GM18870 (cell line): ENCODE data around the gene PLA2G2D.

ENCODE experiments used
- ATAC-seq: cut with Tn5 transposase; IDR thresholded peaks from one replicate; pipeline ENCODE4 v1.9.1; 2021; ENCODE audit warnings: moderate library complexity; ENCODE audit not compliant: unreplicated experiment

Gene PLA2G2D

GRCh38 chr1:20119347-20119746 is at the start of gene PLA2G2D:
Gene PLA2G2D (minus strand): TSS chr1:20119536. CDS start chr1:20119498, 38 bp downstream.
- ATAC-seq, result no peak

- ATAC-seq, result no peak
Observed at GRCh38 chr1:20168564-20169491, 49.5 kb upstream of the PLA2G2D start.

- ATAC-seq, result no peak
Observed at GRCh38 chr1:20167126-20167525, 47.8 kb upstream of the PLA2G2D start.

- no peak for ATAC-seq
Observed at GRCh38 chr1:20166051-20166450, 46.7 kb upstream of the PLA2G2D start.

GRCh38 chr1:20165522-20165951 is 46.2 kb upstream of the PLA2G2D start:
- no peak for ATAC-seq

GRCh38 chr1:20164694-20165202 is 45.4 kb upstream of the PLA2G2D start:
- no peak for ATAC-seq

- ATAC-seq, result no peak
Observed at GRCh38 chr1:20160034-20160433, 40.7 kb upstream of the PLA2G2D start.

- no peak for ATAC-seq
Observed at GRCh38 chr1:20158358-20159070, 39.2 kb upstream of the PLA2G2D start.

- ATAC-seq, result no peak
Observed at GRCh38 chr1:20154301-20154831, 35.0 kb upstream of the PLA2G2D start.

GRCh38 chr1:20153000-20153418 is 33.7 kb upstream of the PLA2G2D start:
- no peak for ATAC-seq

- ATAC-seq, result no peak
Observed at GRCh38 chr1:20152599-20152930, 33.2 kb upstream of the PLA2G2D start.

GRCh38 chr1:20151906-20152598 is 32.7 kb upstream of the PLA2G2D start:
- no peak for ATAC-seq

- no peak for ATAC-seq
Observed at GRCh38 chr1:20150969-20151368, 31.6 kb upstream of the PLA2G2D start.

GRCh38 chr1:20150326-20150705 is 31.0 kb upstream of the PLA2G2D start:
- no peak for ATAC-seq

GRCh38 chr1:20149601-20150325 is 30.4 kb upstream of the PLA2G2D start:
- ATAC-seq, result no peak

- ATAC-seq, result no peak
Observed at GRCh38 chr1:20148571-20149500, 29.5 kb upstream of the PLA2G2D start.

GRCh38 chr1:20147846-20148570 is 28.7 kb upstream of the PLA2G2D start:
- ATAC-seq, result no peak

GRCh38 chr1:20143734-20144565 is 24.6 kb upstream of the PLA2G2D start:
- no peak for ATAC-seq
